GM18861 (cell line): ENCODE data around the gene SHC4.
"Not testable (repeated sequence)": the region's sequence is repeated elsewhere in the genome, so short reads cannot be mapped to it uniquely, and the experiment has no call there.

Experiments used
- ATAC-seq: cut with Tn5 transposase; IDR thresholded peaks from one replicate; pipeline ENCODE4 v1.9.1; 2021; ENCODE audit not compliant: unreplicated experiment

Gene SHC4

GRCh38 chr15:48925714-48926223 lies 38.0 kb downstream of the SHC4 start:
- no peak for ATAC-seq

- no peak for ATAC-seq
Observed at GRCh38 chr15:48924528-48925393, 39.0 kb downstream of the SHC4 start.

- no peak for ATAC-seq
Observed at GRCh38 chr15:48922046-48922445, 41.7 kb downstream of the SHC4 start.

GRCh38 chr15:48916721-48917120 lies 47.0 kb downstream of the SHC4 start:
- no peak for ATAC-seq

GRCh38 chr15:48915861-48916260 lies 47.9 kb downstream of the SHC4 start:
- ATAC-seq = no peak

- ATAC-seq = no peak
Observed at GRCh38 chr15:48914717-48915116, 49.0 kb downstream of the SHC4 start.

- no peak for ATAC-seq
Observed at GRCh38 chr15:48913141-48913540, 50.6 kb downstream of the SHC4 start.

GRCh38 chr15:48910554-48910953 lies 53.2 kb downstream of the SHC4 start:
- ATAC-seq = not testable (repeated sequence)

GRCh38 chr15:48909313-48909712 lies 54.4 kb downstream of the SHC4 start:
- not testable (repeated sequence) for ATAC-seq

- no peak for ATAC-seq
Observed at GRCh38 chr15:48905847-48906246, 57.9 kb downstream of the SHC4 start.

GRCh38 chr15:48905216-48905615 lies 58.5 kb downstream of the SHC4 start:
- no peak for ATAC-seq

- no peak for ATAC-seq
Observed at GRCh38 chr15:48904758-48905157, 59.0 kb downstream of the SHC4 start.

- no peak for ATAC-seq
Observed at GRCh38 chr15:48899793-48900192, 63.9 kb downstream of the SHC4 start.

- ATAC-seq = no peak
Observed at GRCh38 chr15:48898446-48898845, 65.3 kb downstream of the SHC4 start.

- ATAC-seq = no peak
Observed at GRCh38 chr15:48898032-48898431, 65.7 kb downstream of the SHC4 start.

- ATAC-seq = no peak
Observed at GRCh38 chr15:48896869-48897814, 66.6 kb downstream of the SHC4 start.

- ATAC-seq = no peak
Observed at GRCh38 chr15:48893311-48893710, 70.4 kb downstream of the SHC4 start.

- ATAC-seq = no peak
Observed at GRCh38 chr15:48891232-48891765, 72.4 kb downstream of the SHC4 start.

GRCh38 chr15:48890375-48890972 lies 73.2 kb downstream of the SHC4 start:
- ATAC-seq = no peak

GRCh38 chr15:48889925-48890324 lies 73.8 kb downstream of the SHC4 start:
- no peak for ATAC-seq

- no peak for ATAC-seq
Observed at GRCh38 chr15:48888836-48889235, 74.9 kb downstream of the SHC4 start.
